Gastrocnemius medialis (tissue), 4 donors: ENCODE data around the gene FLNC. TPM values are rescaled to one million over a fixed set of nuclear protein-coding genes. Genes with fewer than 3 reads are reported as not detected.
A peak's percentile ranks its signal among the peaks of the same experiment; 100 is the strongest.

Source experiments
- ATAC-seq, 2 donors: fragments of 150-250 bp; one replicate each; pipeline ENCODE4 v1.9.1; 2016
- DNase-seq, 2 donors: peaks; one replicate each; pipeline ENCODE4 v3.0.0-alpha.2; 2019
- H3K27ac ChIP-seq, 4 donors: fragments of 200-600 bp; sonication (generic); 1 replicate in 1 of 4; 2 replicates in 3 of 4; pipeline ENCODE4 v1.5.1; 2016 to 2018; ENCODE audit warnings: mild to moderate bottlenecking in 2 of 4, moderate library complexity in 1 of 4
- H3K27me3 ChIP-seq, 3 donors: fragments of 200-600 bp; sonication (generic) in 2 of 3; 1 replicate in 1 of 3; 2 replicates in 2 of 3; pipeline versions ENCODE4 v1.5.1 to v1.6.0; 2016 to 2019; ENCODE audit warnings: mild to moderate bottlenecking in 1 of 3, moderate library complexity in 1 of 3
- H3K36me3 ChIP-seq, 2 donors: fragments of 200-600 bp; sonication (generic) in 1 of 2; one replicate each; pipeline ENCODE4 v1.5.1; 2017 to 2018
- H3K4me1 ChIP-seq, 2 donors: fragments of 200-600 bp; sonication (generic) in 1 of 2; one replicate each; pipeline ENCODE4 v1.5.1; 2016 to 2017; ENCODE audit warnings: mild to moderate bottlenecking in 2 of 2
- H3K4me3 ChIP-seq, 4 donors: fragments of 200-600 bp; sonication (generic) in 3 of 4; 1 replicate in 1 of 4; 2 replicates in 3 of 4; pipeline ENCODE4 v1.5.1; 2016 to 2019; ENCODE audit warnings: mild to moderate bottlenecking in 2 of 4
- H3K9me3 ChIP-seq, 3 donors: fragments of 200-600 bp; sonication (generic) in 2 of 3; 1 replicate in 1 of 3; 2 replicates in 2 of 3; pipeline ENCODE4 v1.5.1; 2016 to 2019
- POLR2A ChIP-seq, 2 donors: fragments of 450-650 bp; IDR thresholded peaks; one replicate each; pipeline ENCODE4 v1.6.1; 2017; ENCODE audit warnings: antibody characterized with exemption in 2 of 2, mild to moderate bottlenecking in 2 of 2, moderate library complexity in 2 of 2
- in situ Hi-C, 4 donors: fragments of 200-750 bp; cut with MboI; loops; one replicate each; pipeline versions ENCODE4 v1.15.0 to v1.8.0; 2017; ENCODE audit warnings: low sequenced_read_pairs in 4 of 4
- intact Hi-C: fragments of 100-400 bp; cut with DNase I; formaldehyde crosslinking; loops from one replicate; pipeline ENCODE4 v1.15.1; 2023; ENCODE audit warnings: low total_unique reads
- total RNA-seq, 4 donors: library from RNA; depleted of rRNA; stranded (reverse); fragments of >200 nt; gene quantifications; one replicate each; pipeline versions ENCODE4 v1.1.0 to v1.2.3, GENCODE V29; 2016
- TF ChIP-seq, protein P1 (sequence below), 5 experiments: fragments of 450-650 bp in 3 of 5; fragments of 200-600 bp in 2 of 5; sonication (generic) in 2 of 5; IDR thresholded peaks in 4 of 5; conservative IDR thresholded peaks in 1 of 5; 1 replicate in 4 of 5; 2 replicates in 1 of 5; pipeline ENCODE4 v1.5.1; 2016 to 2019; ENCODE audit warnings: antibody characterized with exemption in 5 of 5, mild to moderate bottlenecking in 3 of 5, moderate library complexity in 3 of 5

The FLNC gene
- total RNA-seq, 4 donors from 2014 or later, result 1,071 to 4,398 (median 2,381) TPM

- no peak for ATAC-seq
- Histone ChIP-seq H3K36me3 (no peaks in the 10 kb centered on the region), H3K9me3 (no peaks in the 10 kb centered on the region), H3K4me1 (no peaks in the 10 kb centered on the region), H3K27me3 (no peaks in the 10 kb centered on the region), H3K27ac (no peak overlapping the region), H3K4me3 (no peak overlapping the region)
- no peak for DNase-seq
- in situ Hi-C loops, result loop anchor here in 3 of 4 donors (5.0 to 10.0 kb wide), 2 partner anchors 192 to 195 kb away; no protein-coding TSS in a partner anchor
- intact Hi-C loops, result no loop called here
- no peak for TF ChIP-seq POLR2A (IDR thresholded peaks at IDR 0.05)
- TF ChIP-seq, protein P1, sequence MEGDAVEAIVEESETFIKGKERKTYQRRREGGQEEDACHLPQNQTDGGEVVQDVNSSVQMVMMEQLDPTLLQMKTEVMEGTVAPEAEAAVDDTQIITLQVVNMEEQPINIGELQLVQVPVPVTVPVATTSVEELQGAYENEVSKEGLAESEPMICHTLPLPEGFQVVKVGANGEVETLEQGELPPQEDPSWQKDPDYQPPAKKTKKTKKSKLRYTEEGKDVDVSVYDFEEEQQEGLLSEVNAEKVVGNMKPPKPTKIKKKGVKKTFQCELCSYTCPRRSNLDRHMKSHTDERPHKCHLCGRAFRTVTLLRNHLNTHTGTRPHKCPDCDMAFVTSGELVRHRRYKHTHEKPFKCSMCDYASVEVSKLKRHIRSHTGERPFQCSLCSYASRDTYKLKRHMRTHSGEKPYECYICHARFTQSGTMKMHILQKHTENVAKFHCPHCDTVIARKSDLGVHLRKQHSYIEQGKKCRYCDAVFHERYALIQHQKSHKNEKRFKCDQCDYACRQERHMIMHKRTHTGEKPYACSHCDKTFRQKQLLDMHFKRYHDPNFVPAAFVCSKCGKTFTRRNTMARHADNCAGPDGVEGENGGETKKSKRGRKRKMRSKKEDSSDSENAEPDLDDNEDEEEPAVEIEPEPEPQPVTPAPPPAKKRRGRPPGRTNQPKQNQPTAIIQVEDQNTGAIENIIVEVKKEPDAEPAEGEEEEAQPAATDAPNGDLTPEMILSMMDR (IDR thresholded peaks at IDR 0.05 in 4 of 5, conservative IDR thresholded peaks at IDR 0.05 in 1 of 5), result no peak
These were observed 70.0 kb downstream of the FLNC start for GRCh38 chr7:128900237-128900636.

- Histone ChIP-seq H3K36me3 (no peaks in the 10 kb centered on the region), H3K27ac (no peak overlapping the region), H3K9me3 (no peaks in the 10 kb centered on the region), H3K4me1 (no peaks in the 10 kb centered on the region), H3K4me3 (no peak overlapping the region), H3K27me3 (peaks cover 0 to 6% (median 0%) of the 10 kb centered on the region in 3 donors)
- intact Hi-C loops (no loop called here), in situ Hi-C loops (loop anchor here in 3 of 4 donors (5.0 to 10.0 kb wide), 2 partner anchors 189 to 192 kb away; no protein-coding TSS in a partner anchor)
- TF ChIP-seq, protein P1 (IDR thresholded peaks at IDR 0.05 in 4 of 5, conservative IDR thresholded peaks at IDR 0.05 in 1 of 5), result no peak
- no peak for TF ChIP-seq POLR2A (IDR thresholded peaks at IDR 0.05)
- ATAC-seq (no peak), DNase-seq (no peak)
These were observed 72.8 kb downstream of the FLNC start for GRCh38 chr7:128902761-128903585.

- intact Hi-C loops, result loop anchor here (1.0 kb wide), 1 partner anchor 188 kb away; no protein-coding TSS in a partner anchor
- in situ Hi-C loops, result loop anchor here in 3 of 4 donors (5.0 to 10.0 kb wide), 2 partner anchors 189 to 191 kb away; no protein-coding TSS in a partner anchor
- Histone ChIP-seq H3K27me3 (peaks cover 0 to 9% (median 0%) of the 10 kb centered on the region in 3 donors), H3K27ac (no peak overlapping the region), H3K36me3 (no peaks in the 10 kb centered on the region), H3K4me1 (no peaks in the 10 kb centered on the region), H3K9me3 (no peaks in the 10 kb centered on the region), H3K4me3 (no peak overlapping the region)
- DNase-seq (no peak), ATAC-seq (no peak)
- TF ChIP-seq, protein P1 (IDR thresholded peaks at IDR 0.05 in 4 of 5, conservative IDR thresholded peaks at IDR 0.05 in 1 of 5), result no peak
- TF ChIP-seq POLR2A (IDR thresholded peaks at IDR 0.05), result no peak
These were observed 73.6 kb downstream of the FLNC start for GRCh38 chr7:128903621-128904361.

- H3K27ac ChIP-seq, result no peak overlapping the region
- DNase-seq (no peak), ATAC-seq (peak in 1 of 2 donors; percentile 57)
- intact Hi-C loops (loop anchor here (1.0 kb wide), 1 partner anchor 187 kb away; no protein-coding TSS in a partner anchor), in situ Hi-C loops (loop anchor here in 3 of 4 donors (5.0 to 10.0 kb wide), 2 partner anchors 188 to 190 kb away; no protein-coding TSS in a partner anchor)
- H3K9me3 ChIP-seq, result no peaks in the 10 kb centered on the region
- TF ChIP-seq POLR2A (IDR thresholded peaks at IDR 0.05), result no peak
- TF ChIP-seq, protein P1 (IDR thresholded peaks at IDR 0.05 in 4 of 5, conservative IDR thresholded peaks at IDR 0.05 in 1 of 5), result peak; percentile 19 to 69 (median 58)
- no peaks in the 10 kb centered on the region for H3K4me1 ChIP-seq
- H3K4me3 ChIP-seq, result no peak overlapping the region
- H3K36me3 ChIP-seq, result no peaks in the 10 kb centered on the region
- peaks cover 2 to 9% (median 5%) of the 10 kb centered on the region in 3 donors for H3K27me3 ChIP-seq
These were observed 74.4 kb downstream of the FLNC start for GRCh38 chr7:128904381-128905197.
